ENCODE measurements around the gene TIGD2.

GRCh38 chr4:89140168-89140759, 28.9 kb downstream of the TIGD2 start:
- TF ChIP-seq, protein P1, sequence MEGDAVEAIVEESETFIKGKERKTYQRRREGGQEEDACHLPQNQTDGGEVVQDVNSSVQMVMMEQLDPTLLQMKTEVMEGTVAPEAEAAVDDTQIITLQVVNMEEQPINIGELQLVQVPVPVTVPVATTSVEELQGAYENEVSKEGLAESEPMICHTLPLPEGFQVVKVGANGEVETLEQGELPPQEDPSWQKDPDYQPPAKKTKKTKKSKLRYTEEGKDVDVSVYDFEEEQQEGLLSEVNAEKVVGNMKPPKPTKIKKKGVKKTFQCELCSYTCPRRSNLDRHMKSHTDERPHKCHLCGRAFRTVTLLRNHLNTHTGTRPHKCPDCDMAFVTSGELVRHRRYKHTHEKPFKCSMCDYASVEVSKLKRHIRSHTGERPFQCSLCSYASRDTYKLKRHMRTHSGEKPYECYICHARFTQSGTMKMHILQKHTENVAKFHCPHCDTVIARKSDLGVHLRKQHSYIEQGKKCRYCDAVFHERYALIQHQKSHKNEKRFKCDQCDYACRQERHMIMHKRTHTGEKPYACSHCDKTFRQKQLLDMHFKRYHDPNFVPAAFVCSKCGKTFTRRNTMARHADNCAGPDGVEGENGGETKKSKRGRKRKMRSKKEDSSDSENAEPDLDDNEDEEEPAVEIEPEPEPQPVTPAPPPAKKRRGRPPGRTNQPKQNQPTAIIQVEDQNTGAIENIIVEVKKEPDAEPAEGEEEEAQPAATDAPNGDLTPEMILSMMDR (IDR thresholded peaks at IDR 0.05) = no peak
- TF ChIP-seq POLR2A (IDR thresholded peaks at IDR 0.05) = no peak
